KG1 (cell line): ENCODE data around the gene NKIRAS2.

ENCODE experiments used
- DNase-seq: peaks from one replicate; lab custom pipeline; 2025; lab: John Stamatoyannopoulos, UW

NKIRAS2 gene

DNA sequence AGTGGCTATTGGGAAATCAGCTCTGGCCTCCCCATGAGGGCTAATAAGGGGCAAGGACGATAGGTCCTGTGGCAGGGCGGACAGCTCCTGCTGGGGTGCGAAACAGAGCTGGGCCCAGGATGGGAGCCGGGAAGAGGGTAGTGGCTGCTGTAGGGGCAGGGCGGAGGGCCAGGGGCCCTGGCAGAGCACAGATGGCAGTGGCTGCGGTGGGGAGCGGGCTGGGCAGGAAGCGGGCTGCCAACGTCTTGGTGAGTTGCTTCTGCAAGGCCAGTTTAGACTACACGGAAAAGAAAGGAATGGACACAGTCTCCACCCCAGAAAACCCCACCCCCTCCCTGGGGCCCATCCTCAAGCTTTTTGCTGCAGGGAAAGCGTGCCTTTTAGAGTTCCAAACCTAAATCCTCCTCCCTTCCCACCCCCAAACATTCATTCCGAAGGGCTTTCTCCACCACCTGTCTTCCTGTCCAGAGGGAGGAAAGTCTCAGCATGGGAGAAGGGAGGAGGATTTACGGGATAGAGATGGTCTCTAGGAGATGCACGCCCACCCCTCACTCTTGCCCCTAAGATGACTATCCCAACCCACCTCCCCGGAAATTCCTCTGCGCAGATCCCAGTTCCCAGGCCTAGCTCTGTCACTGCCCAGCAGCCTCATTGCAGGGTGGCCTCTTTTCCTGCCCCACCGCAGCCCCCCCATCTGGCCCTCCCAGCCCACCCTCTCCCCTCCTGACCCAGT, 7.1 kb downstream of the NKIRAS2 start:
- DNase-seq: no peak

DNA sequence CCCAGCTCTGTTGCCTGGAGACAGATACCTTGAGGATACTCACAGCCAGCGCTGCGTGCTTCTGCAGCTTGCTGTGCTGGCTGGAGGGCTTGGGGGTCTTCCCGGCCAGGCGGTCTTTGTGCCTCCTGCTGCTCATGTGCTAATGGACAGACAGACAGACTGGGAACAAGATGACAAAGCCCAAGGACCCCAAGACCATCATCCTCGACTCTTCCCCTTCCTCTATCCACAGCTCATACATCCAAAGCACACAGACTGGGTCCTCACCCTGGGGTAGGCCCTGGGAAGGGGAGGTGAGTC, 7.7 kb downstream of the NKIRAS2 start:
- no peak for DNase-seq

DNA sequence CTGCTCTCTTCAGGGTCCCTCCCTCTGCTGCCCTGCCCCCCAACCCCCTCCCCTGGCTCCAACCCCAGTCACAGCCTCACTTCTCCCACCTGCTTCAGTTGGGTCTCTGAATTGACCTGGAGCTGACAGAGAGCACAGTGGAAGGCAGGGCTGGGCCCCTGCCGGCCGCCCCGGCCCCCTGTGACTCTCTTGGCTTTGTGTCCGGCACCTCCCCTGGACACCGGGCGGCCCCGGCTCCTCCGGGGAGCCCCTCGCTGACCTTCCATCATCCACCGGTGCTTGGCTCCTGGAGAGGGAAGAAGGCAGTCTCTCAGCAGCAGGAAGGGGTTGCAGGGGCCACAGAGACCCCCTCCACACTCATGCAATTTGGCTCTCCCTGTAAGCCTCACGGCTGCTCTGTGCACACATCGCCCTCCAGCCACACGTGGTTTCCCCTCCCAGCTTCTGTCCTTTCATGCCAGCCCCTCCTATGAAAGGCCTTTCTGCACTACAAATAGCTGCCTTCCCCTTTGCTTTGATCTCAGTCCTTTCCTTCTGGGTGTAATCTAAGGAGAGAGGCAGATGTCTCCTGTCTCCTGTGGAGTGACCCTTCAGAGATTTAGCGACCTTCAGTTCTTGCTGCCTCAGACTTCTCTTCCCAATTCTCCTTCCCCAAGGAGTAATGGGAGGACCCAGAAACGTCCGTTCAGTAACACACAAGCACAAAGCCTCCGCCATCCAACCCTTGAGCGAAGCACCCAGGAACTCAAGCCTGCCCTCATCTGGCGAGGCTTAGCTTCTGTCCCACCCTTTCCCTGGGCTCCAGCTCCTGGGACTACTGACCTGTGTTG, 8.3 kb downstream of the NKIRAS2 start:
- no peak for DNase-seq

GRCh38 chr17:42028791-42029127, 8.9 kb downstream of the NKIRAS2 start:
- no peak for DNase-seq

DNA sequence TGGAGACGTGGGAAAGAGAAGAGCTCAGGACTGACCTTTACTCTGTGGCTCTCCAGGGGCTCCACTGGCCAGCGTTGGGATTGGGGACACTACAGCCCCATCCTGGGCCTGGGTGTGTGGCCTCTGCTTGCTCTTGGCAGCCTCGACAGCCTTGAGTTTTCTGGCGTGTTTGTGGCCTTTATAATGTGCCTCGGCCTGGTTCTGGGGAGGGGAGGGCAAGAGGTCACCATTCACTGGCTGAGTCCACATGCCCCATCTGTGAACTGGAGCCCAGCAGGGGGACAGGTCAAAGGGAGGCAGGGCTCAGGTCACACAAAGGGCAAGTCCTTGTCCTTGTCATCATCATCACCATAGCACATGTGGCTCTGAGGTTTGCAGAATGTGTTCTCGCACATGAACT, 11.7 kb downstream of the NKIRAS2 start:
- DNase-seq: no peak

GRCh38 chr17:42034059-42034458, 14.2 kb downstream of the NKIRAS2 start:
- no peak for DNase-seq

GRCh38 chr17:42038221-42038973, 18.5 kb downstream of the NKIRAS2 start:
- no peak for DNase-seq

DNA sequence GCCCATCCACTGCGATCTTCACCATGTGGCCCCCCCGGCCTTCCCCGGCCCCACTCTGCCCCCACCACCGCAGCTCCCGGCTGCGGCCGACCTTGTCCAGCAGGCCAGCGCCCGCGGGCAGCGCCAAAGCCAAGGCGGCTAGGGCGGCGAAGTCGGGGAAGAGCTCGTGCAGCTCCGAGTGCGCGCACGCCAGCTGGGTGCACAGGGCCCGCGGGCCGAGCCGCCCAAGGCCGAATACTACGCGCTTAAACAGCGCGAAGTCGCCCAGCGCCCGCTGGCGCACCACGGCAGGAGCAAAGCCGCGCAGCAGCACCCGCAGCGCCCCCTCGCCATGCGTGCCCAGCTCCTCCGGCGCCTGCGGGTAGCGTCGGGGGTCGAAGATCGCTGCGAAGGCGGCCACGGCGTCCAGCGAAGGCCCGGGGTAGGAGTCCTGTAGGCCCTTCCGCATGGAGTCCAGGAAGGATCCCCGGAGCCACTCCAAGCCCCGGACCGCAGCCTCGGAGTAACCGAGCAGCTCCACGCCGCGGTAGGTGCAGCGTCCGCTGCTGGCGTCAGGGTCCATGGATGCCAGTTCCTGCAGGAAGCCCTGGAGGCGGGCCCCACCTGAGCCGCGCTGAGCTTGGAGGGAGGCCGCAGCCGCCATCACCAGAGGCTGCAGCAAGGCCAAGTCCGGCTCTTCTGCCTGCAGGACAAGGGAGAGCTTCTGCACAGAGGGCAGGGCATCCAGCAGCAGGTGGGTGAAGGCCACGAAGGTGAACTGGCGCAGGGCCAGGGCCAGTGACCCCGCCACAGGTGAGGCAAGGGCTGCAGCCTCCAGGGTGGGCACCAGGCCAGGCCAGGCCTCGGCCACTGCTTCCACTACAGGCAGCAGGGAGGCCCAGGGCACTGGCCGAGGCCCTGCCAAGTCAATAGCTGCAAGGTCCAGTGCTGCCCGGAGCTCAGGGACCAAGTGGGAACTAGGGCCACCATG, 20.2 kb downstream of the NKIRAS2 start:
- no peak for DNase-seq

DNA sequence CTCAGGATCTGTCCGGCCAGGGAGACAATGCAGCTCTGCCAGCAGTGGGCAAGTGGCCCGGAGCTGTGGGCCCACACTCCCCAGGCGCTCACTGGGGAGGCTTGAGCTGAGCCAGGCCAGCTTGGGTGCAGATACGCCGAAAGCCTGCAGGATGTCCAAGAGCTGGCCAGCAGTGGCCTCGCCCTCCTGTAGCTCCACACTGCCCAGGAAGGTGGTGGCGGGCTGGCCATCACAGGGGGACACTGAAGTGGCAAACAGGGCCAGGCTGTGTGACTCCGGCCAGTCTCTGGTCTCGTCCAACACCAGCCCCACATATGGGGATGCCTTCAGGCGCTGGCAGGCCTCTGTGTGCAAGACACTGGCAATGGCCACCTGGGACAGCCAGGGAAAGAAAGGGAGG, 20.9 kb downstream of the NKIRAS2 start:
- DNase-seq: no peak

GRCh38 chr17:42041619-42042018, 21.7 kb downstream of the NKIRAS2 start:
- no peak for DNase-seq

DNA sequence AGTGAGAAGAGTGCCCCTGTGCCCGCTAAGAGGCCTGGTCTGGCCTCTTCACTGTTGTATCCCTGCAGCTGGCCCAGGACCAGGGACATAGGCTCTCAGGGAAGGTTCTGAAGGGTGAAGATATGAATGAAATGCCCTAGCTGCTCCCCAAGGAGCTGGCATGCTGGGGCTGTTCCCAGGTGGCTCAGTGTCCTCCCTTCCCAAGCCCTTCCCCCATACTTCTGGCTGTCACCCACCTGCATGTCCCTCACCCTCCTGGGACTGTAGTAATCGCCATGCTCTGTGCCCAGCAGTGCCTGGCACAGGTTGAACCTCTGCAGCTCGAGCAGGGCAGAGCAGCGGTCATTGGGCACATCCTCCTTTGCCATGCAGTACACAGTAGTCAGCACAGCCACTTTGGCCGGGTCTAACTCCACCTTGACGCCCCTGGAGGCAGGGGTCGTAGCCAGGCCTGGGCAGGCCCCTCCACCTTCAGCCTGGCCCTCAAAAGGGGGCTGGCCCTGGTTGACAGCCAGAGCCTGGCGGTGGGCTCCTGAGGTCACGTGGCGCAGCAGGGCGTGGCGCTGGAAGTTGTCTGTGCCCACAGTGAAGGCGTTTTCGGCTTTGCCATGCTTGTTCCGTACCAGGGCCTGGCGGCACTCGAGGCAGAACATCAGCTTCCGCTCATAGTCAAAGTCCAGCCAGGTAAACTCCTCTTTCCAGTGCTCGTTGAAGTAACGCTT, 22.9 kb downstream of the NKIRAS2 start:
- no peak for DNase-seq

- DNase-seq: no peak
These were observed 25.8 kb downstream of the NKIRAS2 start for GRCh38 chr17:42045719-42046118.

DNA sequence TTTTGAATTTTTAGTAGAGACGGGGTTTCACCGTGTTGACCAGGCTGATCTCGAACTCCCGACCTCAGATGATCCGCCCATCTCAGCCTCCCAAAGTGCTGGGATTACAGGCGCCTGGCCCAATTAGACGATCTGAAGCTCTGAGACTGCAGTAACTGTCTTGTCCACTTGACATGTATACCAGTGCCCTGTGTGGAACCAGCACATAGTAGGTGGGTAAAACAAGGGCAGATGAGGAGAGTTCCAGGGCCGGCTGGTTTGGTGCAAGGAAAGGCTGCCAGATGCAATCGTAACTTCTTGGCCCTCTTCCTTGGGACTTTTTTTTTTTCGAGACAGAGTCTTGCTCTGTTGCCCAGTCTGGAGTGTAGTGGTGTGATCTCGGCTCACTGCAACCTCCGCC, 27.5 kb downstream of the NKIRAS2 start:
- DNase-seq: no peak

GRCh38 chr17:42049834-42050392, 30.0 kb downstream of the NKIRAS2 start:
- no peak for DNase-seq

DNA sequence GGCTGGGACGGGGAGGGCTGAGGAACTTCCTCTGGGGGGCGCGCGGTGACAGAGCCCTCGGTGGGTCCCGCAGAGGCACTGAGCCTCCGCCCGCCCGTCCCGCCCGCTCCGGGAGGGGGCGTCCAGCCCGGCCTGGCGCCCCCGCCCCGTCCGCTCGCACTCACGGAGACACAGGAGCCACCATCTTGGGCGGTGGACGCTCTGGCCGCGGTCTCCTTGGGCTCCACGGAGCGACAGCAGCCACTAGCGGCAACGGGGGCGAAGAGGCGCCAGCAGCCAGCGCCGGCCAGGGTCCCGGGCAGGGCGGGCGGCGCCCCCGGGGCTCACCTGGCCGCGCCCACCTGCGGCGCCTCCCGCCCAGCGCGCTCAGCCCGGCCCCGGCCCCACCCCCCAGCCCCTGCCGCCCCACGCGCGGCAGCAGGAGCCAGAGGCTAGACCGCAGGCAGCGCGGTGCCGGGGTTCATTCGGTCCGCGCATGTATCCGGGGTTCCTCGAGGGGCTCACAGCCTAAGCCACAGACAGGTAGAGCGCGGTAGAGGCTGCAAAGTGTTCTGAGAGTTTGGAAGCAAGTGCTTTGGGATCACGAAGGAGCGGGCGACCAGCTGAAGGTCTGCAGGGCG, 30.6 kb downstream of the NKIRAS2 start, which contains the start of gene C17orf113:
Gene C17orf113 (minus strand): TSS at position 209 of the 620 bp plus-strand sequence. CDS start 7,225 bp downstream, outside the sequence.
- no peak for DNase-seq

GRCh38 chr17:42051013-42051400, 31.1 kb downstream of the NKIRAS2 start:
- DNase-seq: no peak

- no peak for DNase-seq
These were observed 31.8 kb downstream of the NKIRAS2 start for GRCh38 chr17:42051645-42052044.

DNA sequence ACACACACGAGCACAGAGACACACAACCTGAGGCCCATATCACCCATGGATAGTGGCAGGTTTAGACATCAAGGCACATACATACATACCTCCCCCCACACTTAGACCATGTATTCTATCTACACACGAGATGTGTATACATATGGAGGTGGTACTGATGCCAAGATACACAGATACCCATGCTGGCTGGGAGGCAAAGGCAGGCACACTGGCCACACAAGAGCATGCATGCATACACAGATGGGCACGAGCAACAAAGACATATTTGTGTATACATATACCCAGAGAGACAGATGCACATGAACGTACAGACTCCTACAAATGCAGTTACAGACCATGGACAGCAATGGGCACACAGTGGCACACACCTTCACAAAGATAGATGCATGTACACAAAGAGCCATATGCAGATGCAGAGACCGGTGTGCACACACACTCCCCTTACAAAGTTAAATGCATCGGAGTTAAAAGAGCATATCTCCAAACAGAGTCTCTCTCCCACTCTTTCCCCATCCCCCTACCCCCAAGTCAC, 32.5 kb downstream of the NKIRAS2 start:
- no peak for DNase-seq

- no peak for DNase-seq
These were observed 34.0 kb downstream of the NKIRAS2 start for GRCh38 chr17:42053731-42054500.
